ENCODE measurements around the gene CCDC43.
"Not testable (repeated sequence)": the region's sequence is repeated elsewhere in the genome, so short reads cannot be mapped to it uniquely, and the experiment has no call there.

CCDC43 gene

GRCh38 chr17:44666006-44666405 is 23.6 kb downstream of the CCDC43 start:
- no peak for DNase-seq

DNA sequence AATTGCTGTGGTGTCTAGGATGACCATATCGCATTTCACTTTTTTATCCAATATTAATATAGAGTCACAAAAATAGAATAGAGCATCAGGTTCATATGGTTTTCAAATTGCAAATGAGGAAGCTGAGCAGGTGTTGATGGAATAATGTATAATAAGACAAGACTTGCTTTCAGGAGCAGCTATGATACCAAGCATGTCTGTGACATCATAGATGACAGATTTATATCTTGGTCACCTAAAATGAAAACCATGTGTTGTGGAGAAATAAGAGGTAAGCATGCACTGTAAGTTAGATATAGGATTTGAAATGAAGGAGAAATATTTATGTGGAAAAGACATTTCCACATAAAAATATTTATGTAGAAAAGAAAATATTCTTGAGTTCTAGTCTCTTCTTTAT is 24.7 kb downstream of the CCDC43 start:
- no peak for DNase-seq

GRCh38 chr17:44663095-44663494 is 26.5 kb downstream of the CCDC43 start:
- DNase-seq = no peak

- no peak for DNase-seq
These were observed 27.7 kb downstream of the CCDC43 start for GRCh38 chr17:44661835-44662234.

DNA sequence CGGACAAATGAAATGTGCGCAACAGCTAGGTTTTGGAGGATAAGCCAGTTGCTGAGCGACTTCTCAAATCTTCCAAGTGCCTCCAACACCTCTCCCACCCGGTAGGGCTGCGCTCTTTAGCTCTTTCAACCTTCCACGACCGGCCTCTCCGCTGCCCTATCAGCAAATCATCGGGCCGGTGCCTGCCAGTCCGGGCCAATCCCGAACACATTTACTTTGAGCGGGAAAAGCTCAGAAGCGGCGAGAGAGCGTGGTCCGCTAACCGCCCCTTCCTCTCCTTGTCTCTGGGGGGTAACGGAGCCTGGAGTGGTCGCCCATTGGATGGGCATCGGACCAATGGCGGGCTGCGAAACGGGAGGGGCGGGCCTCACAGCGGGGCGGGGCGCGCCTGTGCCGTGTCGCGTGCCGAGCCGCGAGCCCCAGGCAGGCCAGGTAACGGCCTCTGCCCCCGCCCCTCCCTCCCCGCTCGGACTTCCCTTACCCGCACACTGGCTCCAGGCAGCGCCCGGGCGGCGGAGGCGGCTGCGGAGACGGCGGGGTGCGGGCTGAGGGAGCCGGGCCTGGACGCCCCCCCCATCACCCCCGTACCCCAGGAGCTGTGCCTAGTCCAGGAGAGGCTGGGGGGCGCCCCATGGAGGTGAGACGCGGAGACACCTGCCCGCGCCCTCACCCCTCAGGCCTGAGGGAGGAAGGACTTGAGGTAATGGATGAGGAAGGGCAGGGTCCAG is 33.4 kb downstream of the CCDC43 start, which contains the start of gene MEIOC:
MEIOC (plus strand) TSS at position 486 of the 728 bp plus-strand sequence; CDS start at position 632, 146 bp downstream.
- DNase-seq = no peak

- no peak for DNase-seq
These were observed 35.6 kb downstream of the CCDC43 start for GRCh38 chr17:44653954-44654353.

DNA sequence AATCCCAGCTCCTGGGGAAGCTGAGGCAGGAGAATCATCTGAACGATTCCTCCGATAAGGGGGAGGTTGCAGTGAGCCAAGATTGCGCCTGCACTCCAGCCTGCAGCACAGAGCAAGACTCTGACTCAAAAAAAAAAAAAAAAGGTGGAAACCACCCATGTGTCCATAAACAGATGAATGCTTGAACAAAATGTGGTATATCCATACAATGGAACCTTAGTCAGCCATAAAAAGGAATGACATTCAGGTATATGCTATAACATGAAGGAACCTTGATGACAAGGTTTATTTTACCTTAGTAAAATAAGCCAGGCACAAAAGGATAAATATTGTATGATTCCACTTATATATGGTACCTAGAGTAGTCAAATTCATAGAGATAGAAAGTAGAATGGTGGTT is 36.2 kb downstream of the CCDC43 start:
- no peak for DNase-seq

DNA sequence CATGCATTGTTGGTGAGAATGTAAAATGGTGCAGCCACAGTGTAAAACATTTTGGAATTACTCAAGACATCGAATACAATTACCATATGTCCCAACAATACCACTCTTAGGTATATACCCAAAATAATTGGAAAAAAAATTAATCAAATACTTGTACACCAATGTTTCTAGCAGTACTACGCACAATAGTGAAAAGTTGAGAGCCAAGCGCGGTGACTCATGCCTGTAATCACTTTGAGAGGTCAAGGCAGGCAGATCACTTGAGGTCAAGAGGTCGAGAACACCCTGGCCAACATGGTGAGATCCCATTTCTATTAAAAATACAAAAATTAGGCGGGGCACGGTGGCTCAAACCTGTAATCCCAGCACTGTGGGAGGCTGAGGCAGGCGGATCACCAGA is 36.8 kb downstream of the CCDC43 start:
- no peak for DNase-seq

DNA sequence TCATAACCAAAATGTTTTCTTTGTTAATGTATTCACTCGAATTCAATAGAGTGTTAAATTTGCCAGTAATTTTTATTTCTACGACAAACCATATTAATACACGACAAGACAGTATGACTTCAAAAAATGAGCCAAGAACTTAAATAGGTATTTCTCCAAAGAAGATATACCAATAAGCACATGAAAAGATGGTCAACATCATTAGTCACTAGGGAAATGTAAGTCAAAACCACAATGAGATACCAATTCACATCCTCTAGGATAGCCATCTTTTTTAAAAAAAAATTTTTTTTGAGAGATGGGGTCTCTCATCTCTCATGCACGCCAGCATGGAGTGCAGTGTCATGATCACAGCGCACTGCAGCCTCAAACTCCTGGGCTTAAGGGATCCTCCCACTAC is 38.3 kb downstream of the CCDC43 start:
- no peak for DNase-seq

- no peak for DNase-seq
These were observed 40.6 kb downstream of the CCDC43 start for GRCh38 chr17:44648963-44649362.

- no peak for DNase-seq
These were observed 41.8 kb downstream of the CCDC43 start for GRCh38 chr17:44647736-44648135.

DNA sequence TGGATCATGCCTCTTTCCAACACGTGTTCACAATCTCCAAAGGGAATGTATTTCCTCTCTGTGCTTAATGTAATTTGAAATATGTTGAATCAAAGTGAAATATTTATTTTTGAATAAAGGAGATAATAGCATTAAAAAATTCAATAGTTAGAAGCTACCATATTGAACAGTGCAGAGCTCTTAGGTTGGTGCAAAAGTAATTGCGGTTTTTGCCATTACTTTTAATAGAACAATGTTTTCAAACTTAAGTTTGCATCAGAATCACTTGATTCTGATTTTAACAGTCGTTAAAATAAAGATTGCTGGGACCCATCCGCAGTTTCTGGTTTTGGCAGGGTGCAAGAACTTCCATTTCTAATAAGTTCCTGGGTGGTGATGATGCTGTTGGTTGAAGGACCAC is 43.3 kb downstream of the CCDC43 start:
- DNase-seq = no peak

GRCh38 chr17:44645341-44645740 is 44.2 kb downstream of the CCDC43 start:
- no peak for DNase-seq

DNA sequence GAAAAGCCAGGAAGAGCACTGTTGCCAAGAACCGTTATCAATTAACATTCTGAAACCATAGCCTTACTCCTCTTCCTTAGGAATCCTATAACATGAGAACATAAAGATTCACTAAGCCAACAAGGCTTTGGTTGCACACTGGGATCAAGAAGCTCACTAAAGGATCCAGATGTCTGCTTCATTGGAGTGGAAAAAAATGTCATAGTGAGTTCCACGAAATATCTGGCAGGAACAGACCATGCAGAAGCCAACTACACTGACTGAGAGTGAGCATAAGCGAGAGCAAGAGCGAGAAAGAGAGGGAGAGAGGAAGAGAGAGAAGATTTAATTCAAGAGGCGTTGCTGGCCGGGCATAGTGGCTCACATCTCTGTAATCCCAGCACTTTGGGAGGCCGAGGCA is 46.7 kb downstream of the CCDC43 start:
- no peak for DNase-seq

DNA sequence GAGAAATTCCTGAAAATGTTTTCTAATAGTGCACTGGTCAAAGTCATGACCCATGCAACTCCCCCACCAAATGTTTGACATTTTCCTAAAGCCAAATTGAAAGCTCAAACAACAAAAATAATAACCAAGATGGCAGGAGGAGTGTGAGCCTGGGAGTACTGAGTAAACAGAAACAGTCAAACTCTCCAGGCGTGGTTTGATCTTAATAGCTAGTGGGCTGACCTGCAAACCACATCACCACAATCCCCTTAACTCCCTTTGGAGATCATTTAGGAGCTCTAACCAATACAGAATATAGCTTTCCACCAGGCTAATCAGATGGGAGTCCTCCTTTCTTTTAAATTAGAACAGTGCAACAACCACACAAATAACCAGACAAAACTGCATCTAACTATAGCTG is 52.5 kb downstream of the CCDC43 start:
- peak; percentile 10 for DNase-seq

DNA sequence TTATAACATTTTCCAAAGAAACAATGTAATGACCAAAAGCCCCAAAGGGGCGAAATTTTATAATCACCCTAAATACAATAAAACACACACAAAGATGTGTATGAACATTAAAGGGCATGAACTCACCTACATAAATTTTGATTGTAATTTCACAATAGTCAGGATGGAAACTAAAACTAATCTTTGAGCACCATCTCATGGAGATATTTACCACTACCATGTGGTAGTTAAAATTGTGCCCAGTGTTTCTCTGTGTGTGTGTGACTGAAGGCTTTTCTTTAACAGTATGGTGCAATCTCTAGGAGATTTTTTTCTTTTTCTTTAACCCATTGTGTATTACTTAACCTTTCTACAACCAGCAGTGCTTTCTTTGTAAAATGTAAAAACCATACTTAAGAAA is 53.0 kb downstream of the CCDC43 start:
- peak; percentile 44 for DNase-seq

DNA sequence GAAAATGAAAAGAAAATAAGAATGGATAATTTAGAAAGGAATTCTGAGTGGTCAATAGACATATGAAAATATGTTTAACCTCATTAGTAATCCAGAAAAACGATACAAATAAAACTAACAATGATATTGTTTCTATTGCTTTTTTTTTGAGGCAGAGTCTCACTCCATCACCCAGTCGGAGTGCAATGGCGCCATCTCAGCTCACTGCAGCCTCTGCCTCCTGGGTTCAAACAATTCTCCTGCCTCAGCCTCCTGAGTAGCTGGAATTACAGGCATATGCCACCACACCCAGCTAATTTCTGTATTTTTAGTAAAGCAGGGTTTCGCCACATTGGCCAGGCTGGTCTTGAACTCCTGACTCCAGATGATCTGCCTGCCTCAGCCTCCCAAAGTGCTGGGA is 55.2 kb downstream of the CCDC43 start:
- not testable (repeated sequence) for DNase-seq

GRCh38 chr17:44633998-44634397 is 55.6 kb downstream of the CCDC43 start:
- DNase-seq = no peak

DNA sequence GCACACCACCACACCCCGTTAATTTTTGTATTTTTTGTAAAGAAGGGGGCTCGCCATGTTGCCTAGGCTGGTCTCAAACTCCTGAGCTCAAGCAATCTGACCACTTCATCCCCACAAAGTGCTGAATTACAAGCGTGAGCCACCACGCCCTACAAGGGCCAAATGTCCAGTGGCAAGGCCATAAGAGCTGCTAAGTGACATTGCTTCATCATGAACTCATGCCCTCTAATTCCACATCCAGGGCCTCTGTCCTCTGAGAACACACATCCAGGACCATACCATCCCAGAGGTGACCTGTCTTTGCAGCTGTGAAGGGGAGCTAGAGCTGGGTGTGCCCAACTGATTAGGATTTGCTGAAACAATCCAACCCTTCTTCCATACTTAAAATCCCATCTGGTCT is 58.9 kb downstream of the CCDC43 start:
- DNase-seq = no peak

GRCh38 chr17:44629314-44629713 is 60.3 kb downstream of the CCDC43 start:
- no peak for DNase-seq

DNA sequence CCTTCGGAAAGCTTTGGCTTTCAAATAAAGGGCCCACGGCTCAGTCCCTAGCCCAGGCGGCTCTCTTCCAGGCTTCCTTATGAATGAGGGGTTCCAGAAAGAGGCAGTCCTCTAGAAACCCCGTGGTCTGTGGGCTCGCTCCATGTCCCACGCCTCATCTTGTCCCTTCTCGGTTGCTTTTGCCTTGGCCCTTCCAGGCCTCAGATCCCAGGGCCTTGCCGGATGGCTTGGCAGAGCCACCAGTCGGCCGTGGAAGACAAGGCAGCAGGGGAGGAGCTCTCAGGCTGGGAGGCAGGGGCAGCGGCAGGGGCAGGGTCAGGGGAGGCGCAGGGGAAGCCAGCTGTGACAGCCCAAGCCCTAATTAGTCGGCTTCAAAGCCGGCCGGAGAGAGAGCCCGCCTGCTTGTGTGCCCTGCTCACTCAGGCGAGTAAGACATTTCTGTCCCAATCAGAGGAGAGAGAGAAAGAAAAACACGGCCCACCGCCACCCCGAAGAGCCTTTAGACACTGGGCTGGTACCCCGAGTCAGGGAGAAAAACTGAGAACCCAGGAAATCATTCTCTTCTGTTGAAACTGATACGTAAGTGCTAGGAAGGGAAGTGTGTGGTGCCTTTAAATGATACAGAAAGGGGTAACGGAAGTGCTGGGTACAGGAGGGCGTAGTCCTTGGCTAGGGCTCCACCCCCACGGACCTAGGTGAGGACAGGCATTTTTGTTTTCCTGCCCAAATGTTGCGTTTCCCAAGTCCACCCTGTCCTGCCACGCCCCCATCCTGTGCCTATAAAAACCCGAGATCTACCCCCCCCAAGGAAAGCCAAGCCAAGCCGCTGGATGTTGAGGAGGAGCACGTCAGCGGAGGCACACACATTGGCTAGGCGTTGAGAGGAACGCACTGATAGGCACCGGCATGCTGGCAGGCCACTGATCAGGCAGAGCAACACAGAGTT is 61.1 kb downstream of the CCDC43 start:
- peak; percentile 86 for DNase-seq

DNA sequence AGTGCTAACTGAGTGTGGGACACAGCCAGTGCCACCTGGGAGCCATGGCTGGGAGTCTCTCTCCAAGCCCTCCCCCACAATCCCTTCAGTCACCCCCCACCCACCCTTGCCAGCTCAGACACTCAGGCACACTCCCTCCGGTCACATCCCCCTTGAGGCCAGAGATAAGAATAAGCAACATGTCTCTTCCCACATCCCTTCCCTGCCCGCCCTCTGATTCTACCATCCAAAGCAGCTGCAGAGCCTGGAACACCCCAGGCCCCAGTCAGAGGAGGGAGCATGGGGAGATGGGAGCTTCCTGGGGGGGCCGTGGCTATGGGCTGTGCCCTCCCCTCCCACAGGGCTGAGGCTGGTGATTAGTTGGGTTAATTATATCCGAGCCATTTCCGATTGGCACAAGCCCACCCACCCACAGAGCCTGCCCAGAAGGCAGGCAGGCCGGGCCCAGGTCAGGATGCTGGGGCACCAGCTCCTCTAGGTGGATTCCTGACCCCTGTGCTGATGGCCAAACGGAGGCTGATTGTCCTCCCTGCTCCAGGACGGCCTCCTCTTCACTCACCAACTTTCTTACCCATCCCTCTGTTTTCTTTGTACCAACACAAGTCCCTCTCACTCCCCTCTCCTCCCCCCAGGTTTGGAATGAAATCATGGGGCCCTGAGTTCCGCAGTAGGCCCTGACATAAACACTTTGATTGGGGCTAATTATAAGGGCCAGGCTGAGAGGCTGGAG is 61.9 kb downstream of the CCDC43 start:
- no peak for DNase-seq

All from kidney glomerular epithelial cell (primary cell).